Stimulated activated CD8-positive, alpha-beta memory T cell treated with anti-CD3 and anti-CD28 coated beads, Interleukin-12 subunit alpha, Interleukin-12 subunit beta, amount 100 ng/mL, for 4 hours (primary cell): ENCODE measurements around the gene PLCB4.

Experiments used
- DNase-seq: peaks from one replicate; pipeline ENCODE4 v3.0.0-alpha.2; 2020; ENCODE audit warnings: low read depth

Gene PLCB4

DNA sequence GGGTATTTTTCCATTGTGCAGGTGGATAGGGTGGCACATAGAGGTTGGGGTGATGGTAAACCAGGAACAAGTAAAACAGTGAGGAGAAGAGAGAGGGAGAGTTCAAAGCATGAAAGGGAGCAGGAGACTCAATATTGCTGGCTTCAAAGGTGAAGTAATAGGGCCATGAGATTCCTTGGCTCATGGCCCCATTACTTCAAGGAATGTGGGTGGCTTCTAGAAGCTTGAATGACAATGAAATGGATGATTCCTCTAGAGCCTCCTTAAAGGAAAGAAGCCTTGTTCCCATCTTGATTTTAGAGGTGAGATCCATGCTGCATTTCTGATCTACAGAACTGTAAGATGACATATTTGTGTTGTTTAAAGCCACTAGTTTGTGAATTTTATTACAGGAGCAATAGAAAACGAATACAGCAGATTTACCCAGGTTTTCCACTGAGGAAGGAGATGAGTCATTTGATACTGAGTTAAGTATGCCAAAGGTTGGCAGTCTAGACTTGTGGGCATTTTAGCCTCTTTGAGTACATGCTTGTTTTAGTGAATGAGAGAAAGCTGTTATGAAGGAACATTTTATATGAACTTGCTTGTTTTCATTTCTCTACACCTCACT is 110.4 kb downstream of the PLCB4 start:
- DNase-seq = no peak

DNA sequence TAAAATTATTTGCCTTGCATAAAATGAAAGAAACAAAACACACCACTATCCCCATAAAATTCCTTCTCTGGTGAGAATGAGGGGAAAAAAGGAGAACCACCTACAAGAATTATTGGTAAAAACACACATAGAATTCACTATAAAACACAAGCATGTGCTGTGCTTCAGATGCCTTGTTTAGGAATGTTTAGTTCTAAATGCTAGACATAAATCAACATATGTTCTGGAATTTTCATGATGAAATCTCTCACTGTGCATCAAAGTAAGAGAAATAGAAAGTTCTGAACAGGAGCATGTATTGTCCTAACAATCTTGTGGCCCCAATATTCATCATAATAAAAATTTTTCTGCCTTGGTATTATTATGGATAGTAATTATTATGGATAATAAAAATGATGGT is 111.0 kb downstream of the PLCB4 start:
- no peak for DNase-seq

DNA sequence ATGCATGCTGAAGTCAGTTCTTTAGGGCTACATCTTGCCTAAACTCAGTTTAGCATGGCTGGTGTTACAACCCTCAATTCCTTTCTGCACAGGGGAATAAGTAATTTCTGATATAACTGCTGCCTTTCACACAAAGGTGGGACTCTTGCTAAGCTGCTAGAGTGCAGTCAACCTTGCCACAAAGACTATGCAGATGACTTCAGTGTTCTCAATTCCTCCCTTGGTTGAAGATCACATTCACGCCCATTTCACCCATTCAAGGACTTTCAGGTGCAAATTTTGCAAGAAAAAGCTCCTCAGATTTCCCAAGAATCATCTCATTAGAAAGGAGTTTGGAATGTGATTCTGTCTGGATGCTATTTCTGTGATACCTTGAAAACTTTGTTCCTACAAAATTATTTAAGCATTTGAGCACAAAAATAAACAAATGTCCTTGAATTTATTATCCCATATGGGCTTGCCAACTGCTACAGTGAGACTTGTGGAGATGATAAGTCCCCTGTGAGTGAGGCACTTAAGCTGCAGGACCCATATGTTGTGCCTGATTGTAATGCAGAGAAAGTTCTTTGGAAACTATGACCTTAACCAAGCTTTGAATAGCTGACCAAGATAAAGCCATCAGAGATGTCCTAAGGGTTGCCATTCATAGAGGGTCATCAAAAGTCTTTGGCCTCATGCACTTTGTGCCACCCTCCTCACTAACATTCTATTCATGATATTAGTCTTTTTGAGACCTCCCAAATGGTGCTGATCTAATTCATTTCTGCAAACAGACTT is 111.8 kb downstream of the PLCB4 start:
- no peak for DNase-seq

DNA sequence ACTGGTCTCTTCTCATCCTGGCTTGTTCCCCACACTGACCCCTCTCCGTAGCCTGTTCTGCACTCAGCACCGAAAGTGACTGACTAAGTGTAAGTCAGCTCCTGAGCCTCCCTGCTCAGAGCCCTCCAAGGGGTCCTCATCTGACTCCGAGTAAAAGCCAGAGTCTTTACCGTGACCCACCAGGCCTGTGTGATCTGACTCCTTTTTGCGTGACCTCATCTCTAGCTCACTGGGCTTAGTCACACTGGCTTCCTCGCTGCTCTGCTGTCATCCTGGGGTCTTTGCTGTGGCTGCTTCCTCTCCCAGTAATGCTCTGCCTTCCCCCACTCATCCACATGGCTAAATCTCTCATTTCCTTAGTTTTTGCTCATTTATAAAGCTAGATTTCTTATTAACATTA is 116.6 kb downstream of the PLCB4 start:
- no peak for DNase-seq

DNA sequence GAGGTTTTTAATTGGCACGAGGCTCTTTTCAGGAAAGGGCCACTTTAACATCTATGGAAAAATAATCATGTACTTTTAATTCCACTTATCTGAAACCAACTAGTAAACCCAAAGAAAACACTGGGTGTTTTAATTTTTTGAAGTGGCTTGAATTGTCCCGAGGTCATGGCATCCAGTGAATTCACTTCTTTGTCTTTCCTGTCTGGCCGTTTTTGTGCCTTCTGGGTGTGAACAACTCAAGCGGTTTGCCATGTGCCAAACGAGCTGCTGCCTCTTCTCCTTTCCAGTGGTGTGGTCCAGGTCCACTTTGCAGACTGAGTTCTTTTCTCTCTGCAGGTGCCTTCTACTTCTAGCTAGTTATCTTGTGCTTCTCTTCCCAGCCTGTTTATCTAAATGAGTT is 117.5 kb downstream of the PLCB4 start:
- no peak for DNase-seq

DNA sequence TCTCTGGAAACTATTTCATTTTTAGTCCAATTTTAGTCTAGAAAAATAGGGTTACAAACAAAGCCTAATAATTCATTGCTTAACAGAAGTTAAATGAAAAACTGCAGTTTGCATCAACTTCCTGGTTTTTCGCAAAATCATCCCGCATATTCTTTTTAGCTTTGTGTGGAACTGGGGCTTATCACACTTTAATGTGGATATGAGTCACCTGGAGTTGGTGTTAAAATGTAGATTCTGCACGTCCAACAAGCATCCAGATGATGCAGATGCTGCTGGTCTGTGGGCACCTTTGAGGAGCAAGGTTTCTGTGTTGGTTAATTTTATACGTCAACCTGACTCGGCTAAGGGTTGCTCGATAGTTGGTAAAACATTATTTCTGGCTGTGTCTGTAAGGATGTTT is 126.1 kb downstream of the PLCB4 start:
- no peak for DNase-seq

DNA sequence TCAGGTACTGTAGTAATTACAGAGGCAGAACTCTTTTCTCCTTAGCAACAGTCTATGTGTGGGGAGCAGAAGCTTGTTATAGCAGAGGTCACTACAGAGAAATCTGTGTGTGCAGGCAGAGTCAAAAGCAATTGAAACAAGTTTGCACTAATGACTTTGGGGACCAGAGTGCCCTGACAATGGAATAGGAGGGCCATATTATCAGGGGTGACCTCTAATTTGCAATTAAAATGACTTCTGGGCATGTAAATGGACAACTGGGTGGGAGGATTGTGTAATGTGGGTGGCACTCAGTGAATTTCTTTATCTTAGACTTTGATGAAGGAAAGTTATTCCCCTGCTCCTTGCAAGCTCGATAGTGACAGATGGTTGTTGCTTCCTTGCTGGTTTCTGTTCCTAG is 127.2 kb downstream of the PLCB4 start:
- DNase-seq = no peak

DNA sequence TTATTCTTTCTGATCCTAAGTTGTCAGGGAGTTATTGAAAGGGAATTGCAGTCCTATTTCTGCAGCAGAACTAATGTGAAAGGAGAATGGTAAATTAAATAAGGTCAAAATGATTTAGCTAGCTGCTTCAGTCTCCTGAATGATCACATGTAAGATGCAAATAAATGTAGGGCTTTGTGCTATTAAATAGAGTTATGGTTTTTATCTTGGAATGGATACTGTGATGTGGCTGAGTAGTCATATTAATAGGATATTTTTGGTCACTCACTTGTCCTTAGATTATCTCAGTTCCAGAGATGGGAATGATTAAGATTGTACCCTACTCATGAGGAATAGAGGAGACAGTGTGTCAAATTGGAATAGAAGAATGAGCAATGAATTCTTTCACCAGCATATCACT is 129.6 kb downstream of the PLCB4 start:
- no peak for DNase-seq

DNA sequence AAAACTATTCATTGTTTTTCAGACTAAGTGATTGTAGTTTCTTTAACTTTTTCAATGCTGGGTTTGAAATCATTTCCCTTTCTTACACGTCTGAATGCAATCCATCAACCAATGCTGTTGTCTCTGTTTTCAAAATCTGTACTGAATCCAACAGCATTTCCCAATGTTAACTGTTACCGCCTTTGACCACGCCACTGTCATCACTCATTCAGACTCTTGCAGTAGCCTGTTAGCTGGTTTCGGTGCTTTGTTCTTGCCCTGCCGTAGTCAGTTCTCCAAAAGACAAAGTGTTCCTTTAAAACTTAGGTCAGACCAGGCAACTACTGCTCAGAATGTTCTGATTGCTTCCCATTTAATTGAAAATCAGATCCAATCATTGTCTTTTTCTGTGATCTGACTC is 131.3 kb downstream of the PLCB4 start:
- no peak for DNase-seq

DNA sequence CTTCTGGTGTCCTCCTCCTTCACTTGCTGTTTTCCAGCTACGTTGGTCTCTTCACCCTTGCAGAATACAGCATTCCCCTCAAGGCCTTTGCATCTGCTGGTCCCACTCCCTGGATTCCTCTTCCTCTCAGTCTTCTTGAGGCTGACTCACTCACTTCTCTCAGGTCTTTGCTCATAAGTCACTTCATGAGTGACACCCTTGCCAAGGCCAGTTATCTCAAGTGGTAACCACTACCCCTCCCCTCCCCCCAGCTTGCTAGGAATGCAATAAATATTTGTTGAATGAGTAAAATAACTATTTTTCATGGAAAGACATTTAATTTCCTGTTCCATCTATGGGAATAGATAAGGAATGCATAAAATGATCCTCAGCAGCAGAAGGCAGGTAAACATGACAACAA is 131.7 kb downstream of the PLCB4 start:
- DNase-seq = no peak

DNA sequence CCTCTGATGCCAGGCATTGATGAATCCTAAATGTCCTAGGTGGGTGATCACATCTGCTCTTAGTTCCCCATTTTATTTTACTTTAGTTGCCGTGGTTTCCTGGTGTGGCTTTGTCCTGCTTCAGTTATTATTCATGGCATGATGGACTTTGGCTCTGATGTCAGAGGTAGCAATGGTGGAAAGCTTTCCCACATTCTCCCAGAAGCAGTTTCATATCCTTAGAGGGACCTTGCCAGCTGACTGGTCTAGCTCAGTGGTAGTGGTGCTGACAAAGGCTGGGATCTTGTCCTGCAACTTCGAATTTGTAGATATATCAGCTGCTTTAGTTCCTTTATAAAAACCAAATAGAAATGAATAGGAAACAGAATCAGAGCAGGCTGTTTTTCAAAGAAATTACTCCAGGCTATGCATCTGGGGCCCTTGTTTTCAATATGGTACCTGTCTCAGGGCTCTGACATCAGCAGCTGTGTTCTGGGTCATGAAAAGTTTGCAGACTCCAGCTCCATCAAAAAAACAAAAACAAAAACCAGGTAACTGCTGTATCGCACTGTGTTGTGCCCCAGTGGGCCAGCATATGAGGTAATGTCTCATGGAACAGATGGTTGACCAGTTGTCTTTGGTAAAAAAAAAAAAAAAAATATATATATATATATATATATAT is 133.7 kb downstream of the PLCB4 start:
- DNase-seq = no peak

DNA sequence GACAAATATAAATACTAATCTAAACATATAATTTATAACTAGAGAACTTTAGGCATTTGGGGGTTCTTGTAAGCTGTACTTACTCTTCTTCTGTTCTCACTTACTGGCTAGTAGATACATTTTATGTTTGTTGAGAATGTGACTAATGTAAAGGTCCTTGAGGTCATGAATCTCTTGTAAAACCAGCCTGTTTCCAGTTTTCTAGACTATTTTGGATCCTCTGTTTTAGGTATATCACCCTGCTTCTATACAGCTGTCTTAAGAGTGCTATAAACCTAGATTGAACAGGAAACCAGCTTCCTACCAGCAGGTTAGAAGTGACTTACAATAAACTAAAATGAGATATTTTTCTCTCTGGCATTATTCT is 134.2 kb downstream of the PLCB4 start:
- DNase-seq = no peak

DNA sequence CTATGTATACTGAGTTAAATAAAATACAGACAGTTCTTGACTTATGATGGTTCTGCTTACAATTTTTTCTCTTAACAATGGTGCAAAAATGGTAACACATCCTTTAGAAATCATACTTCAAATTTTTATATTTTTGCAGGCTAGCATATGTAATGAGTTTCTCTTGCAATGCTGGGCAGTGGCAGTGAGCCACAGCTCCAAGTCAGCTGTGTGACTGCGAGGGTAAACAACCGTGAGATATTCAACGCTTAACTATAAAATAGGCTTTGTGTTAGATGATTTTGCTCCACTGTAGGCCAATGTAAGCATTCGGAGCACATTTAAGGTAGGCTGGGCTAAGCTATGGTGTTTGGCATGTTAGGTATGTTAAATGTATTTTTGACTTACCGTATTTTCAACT is 136.1 kb downstream of the PLCB4 start:
- DNase-seq = no peak

DNA sequence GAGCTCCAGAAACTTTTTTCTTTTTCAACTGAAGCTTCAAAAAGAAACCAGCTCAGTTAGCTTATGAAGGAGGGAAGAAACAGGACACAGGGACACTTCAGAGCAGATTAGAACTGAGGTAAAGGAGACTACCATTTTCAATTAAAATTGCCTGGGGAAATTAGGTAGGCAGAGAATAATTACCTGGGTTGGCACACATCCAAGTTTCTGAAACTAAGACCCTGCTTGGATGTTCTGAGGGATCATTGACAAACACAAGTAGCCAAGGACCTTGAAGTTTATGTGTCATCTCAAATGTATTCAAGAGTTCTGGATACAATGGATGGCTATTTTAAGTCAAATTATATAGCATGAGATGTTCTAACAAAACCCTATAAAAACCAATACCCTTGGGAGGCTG is 137.6 kb downstream of the PLCB4 start:
- DNase-seq = no peak

DNA sequence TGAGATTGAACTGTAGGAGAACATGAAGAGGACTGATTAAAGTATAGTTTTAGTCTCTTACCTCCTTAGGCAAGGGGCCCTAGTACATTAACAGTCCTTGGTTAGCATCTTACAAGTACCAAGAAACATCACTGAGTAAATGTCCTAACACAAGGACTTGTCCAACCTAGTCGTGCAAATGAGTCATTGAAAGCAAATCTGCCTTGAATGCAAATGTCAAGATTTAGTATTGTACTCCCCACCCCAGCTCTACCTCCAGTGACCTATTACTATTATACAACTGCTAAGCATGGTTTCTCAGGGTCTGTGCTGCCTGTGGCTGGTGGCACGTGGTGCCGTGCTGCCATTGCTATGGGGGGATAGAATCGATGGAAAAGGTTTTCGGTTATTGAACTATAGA is 138.4 kb downstream of the PLCB4 start:
- no peak for DNase-seq

DNA sequence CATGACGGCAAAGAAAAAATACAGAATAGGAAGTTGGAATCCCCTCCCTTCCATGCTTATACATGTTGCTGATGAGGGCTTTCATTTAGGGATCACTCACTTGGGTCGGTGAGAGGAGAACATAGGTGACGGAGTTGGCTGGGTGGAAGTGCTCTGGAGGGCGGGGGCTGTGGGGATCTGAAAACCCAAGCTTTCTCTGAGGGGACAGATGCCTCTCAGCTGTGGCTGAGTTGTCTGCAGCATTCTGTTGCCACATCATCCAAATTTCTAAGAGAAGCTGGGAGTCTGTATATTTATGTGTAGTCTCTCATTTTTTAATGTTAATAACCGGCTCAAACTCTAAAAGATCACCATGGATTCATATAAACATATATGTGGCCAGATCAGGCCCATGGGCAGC is 141.5 kb downstream of the PLCB4 start:
- DNase-seq = no peak

DNA sequence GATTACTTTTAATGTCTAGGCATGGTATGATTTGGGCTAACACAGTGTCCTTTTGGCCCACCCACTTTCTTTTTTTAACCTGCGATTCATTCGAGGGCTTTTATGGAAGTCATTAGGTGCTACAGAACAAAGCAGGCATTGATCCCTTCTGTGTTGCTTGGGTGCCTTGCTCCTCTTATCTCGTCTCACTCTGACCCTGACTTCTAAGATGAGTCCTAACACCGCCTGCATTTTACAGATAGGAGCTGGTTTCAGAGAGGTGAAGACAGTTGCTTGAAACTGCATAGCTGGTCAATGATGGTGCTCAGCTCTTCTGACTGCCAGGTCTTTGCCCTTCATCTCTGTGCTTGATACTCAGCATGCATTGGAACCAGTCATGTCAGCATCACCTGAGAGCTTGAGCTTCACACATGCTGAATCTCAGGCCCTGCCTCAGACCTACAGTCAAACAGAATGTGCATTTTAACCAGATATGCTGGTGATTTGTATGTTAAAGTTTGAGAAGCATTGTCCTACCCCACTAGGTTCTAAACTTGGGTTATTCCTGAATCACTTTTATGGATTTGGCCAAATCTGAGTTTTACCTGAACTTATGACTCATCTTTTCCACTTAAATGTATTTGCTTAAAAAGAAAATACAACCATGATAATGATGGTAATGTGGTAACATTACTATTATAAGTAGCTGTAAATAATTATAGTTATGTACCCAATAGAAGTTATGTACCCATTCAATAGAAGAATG is 142.3 kb downstream of the PLCB4 start:
- no peak for DNase-seq

DNA sequence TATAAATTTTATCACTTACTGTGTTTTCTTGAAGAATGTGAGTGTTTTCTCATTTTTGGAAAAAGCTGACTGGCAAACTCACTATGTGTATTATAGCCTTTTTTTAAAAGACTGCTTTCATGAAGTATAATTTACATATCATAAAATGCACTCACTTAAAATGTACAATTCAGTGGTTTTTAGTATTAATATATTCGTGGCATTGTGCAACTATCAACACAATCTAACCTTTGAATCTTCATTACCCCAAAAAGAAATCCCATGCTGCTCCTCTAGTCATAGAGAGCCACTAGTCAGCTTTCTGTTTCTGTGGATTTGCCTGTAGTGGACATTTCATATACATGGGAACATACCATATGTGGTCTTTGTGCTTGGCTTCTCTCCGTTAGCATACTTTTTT is 143.8 kb downstream of the PLCB4 start:
- no peak for DNase-seq

DNA sequence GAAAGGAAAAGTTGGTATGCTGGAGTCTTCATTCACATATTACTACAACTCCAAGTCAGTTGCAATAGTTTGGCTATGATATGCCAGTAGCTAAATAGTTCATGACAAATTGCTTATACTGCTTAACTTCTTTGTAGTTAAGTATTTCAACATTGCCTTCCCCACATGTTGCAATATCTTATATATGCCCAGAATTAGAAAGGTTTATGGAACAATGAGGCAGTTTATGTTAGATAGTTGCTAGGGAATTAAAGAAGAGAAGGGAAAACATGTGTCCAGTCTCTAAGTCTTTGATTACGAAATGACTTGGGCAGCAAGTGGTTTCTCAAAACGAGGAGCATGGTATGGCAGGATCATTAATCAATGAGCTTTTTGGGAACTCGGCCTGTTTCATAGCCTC is 145.8 kb downstream of the PLCB4 start:
- no peak for DNase-seq

DNA sequence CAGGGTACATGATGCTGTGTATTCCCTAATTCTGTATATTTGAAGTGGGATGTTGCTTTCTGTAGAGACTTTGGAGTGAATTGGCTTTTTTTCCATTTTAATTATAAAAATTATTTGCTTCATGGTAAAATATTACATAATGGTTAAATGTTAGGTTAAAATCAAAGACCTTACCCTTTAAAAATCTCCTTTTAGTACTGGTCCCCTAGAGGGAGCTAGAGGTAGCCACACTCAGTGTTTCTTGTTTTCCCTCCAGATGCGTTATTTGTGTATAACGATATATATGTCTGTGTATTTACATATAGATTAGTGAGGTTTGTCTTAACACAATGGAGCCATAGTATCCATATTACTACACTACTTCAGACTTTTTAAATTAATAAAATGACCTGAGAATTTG is 146.7 kb downstream of the PLCB4 start:
- DNase-seq = no peak

DNA sequence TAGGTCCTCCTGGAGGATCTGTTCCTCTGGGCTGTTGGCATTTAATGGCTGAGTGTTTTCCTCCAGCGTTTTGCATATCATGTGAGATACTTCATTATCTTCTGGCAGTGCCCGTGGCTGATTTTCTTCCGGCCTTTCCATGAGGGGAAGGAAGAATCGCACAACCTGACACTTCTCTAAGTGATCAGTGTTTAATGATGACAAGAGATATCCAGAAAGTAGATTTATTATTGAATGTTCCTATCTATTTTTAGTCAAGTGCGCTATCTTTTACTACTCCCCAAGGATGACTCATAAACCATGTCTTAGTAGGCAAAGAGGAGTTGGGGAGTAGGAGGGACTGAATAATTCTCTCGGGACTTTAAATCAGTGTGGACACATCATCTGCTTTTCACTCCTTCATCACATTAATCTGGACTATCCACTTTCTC is 149.7 kb downstream of the PLCB4 start:
- DNase-seq = no peak

DNA sequence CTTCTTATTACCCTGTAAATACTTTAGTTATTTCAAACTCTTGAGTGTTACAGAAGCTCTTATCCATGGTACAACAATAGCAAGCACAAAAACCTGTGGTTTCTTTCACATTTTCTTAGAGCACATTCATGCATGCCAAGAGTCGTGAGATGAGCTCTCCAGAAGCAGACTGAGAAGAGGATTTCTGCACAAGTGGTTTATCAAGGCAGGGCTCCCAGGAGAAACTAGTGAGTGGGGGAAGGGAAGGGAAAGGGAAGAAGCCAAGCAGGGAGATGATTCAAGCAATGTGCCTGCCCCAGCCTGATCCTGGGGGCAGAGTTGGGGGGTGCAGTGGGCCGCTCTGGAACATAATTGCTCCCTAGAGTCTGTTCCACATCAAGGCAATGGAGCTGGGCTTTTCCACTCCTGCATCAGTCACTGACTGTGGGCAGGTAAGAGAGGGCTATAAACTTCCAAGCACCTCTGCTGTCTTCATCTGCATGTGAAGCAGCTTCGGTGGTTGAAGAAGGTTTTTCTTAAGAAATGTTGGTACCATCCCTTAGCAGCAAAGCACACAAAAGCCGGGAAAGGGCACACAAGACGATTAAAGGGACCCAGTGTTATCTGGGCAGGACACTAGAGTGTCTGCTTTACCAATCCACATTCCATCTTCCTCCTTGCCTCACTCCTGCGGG is 152.1 kb downstream of the PLCB4 start:
- no peak for DNase-seq
